SH-SY5Y (cell line): ENCODE data around the gene ASCL5.

Experiments
- GATA2 ChIP-seq: IDR thresholded peaks from 2 replicates; pipeline ENCODE4 v1.6.1; 2011; ENCODE audit warnings: mild to moderate bottlenecking, low read depth, low read length
- GATA3 ChIP-seq: IDR thresholded peaks from 2 replicates; pipeline ENCODE4 v1.6.1; 2011; ENCODE audit warnings: low read depth, mild to moderate bottlenecking, low read length, moderate library complexity

DNA sequence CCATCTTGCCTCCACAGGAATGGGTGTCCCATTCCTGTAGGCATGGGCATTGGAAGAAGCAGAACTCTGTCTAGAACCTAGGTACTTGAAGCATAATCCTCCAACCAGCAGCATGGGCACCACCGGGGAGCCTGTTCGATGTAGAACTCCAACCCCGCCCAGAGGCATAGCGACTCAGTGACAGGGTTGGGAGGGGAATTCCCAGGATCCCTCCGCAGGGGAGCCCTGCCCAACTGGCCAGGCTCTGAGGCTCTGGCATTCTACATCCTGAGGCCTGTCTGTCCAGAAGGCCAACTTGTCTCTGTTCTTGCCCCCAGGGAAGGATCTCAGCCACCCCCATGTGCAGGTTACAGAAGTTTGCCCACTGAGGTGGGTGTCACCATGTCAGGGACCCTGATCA lies 53.0 kb downstream of the ASCL5 start:
- TF ChIP-seq GATA2 (no peak), GATA3 (no peak)
